Fibroblast of pulmonary artery (primary cell): ENCODE measurements around the gene BEST3.
A peak's percentile ranks its signal among the peaks of the same experiment; 100 is the strongest.

Experiments
- DNase-seq: peaks from one replicate; pipeline ENCODE4 v3.0.0-alpha.2; 2010; ENCODE audit warnings: low read depth
- H3K4me3 ChIP-seq: replicated peaks from 2 replicates; pipeline ENCODE4 v1.5.1; 2011; ENCODE audit warnings: low read depth, mild to moderate bottlenecking, control low read depth, low read length, moderate library complexity
- TF ChIP-seq, protein P1 (sequence below): IDR thresholded peaks from 2 replicates; pipeline ENCODE4 v1.5.1; 2011; ENCODE audit warnings: mild to moderate bottlenecking, control low read depth, low read length, inconsistent platforms; ENCODE audit errors: missing control alignments

The BEST3 gene

GRCh38 chr12:69620921-69621320 is 78.2 kb downstream of the BEST3 start:
- H3K4me3 ChIP-seq, result no peak overlapping the region
- TF ChIP-seq, protein P1, sequence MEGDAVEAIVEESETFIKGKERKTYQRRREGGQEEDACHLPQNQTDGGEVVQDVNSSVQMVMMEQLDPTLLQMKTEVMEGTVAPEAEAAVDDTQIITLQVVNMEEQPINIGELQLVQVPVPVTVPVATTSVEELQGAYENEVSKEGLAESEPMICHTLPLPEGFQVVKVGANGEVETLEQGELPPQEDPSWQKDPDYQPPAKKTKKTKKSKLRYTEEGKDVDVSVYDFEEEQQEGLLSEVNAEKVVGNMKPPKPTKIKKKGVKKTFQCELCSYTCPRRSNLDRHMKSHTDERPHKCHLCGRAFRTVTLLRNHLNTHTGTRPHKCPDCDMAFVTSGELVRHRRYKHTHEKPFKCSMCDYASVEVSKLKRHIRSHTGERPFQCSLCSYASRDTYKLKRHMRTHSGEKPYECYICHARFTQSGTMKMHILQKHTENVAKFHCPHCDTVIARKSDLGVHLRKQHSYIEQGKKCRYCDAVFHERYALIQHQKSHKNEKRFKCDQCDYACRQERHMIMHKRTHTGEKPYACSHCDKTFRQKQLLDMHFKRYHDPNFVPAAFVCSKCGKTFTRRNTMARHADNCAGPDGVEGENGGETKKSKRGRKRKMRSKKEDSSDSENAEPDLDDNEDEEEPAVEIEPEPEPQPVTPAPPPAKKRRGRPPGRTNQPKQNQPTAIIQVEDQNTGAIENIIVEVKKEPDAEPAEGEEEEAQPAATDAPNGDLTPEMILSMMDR, result no peak

DNA sequence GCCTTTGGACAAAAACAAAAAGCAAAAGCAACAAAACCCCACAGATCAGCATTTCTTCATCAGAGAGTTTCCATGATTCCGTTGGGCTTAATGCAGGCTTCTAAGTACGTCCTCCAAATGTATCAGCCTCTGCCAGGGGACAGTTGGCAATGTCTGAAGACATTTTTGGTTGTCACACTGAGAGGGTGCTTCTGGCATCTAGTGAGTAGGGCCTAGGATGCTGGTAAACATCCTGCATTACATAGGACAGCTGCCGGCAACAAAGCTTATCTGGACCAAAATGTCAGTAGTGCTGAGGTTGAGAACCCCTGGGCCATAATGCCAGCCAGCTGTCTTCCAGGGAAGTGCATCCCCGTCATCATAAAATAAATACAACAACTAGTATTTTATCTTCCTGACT is 79.0 kb downstream of the BEST3 start:
- no peak overlapping the region for H3K4me3 ChIP-seq
- no peak for DNase-seq
- TF ChIP-seq, protein P1, result no peak

More at GRCh38 chr12:69620921-69621320, 78.2 kb downstream of the BEST3 start:
- DNase-seq, result no peak

DNA sequence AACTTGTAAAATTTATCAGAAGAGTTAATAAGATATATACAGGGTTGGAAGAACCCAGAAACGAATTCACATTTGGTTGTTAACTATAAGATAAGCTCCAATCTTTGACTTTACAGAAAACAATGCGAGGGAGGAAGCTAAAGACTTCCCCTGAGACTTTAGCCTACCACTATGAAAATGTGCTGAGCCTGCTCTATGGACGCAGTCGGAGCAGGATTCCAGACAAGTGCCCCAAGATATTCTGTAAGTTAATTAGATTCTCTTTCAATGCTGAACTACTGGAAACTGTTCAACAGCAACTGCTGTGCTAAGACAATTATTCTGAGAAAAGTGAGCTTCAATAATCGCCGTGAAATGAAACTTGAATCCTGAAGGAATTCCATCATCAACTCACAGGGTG is 80.1 kb downstream of the BEST3 start:
- DNase-seq, result peak; percentile 35
- TF ChIP-seq, protein P1, result no peak
- H3K4me3 ChIP-seq, result no peak overlapping the region

DNA sequence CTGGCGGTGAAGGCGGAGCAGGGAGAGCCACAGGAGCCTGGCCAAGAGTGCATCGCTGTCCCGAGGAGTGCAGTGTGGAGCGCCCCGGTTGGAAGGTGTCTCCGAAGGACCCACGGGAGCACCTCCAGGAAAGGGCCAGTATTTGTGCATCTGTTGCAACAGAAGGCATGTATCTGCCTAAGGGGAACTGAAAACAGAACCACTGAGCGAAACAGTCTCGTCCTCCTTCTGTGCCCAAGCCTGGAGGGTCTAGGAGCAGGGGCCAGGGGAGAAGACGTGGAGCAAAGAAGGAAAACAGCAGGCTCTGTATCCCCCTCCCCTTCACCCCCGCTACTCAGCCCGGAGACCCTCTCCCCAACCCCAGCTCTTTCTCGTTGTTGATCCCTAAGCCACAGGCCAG is 83.1 kb downstream of the BEST3 start:
- H3K4me3 ChIP-seq, result no peak overlapping the region
- DNase-seq, result no peak
- TF ChIP-seq, protein P1, result no peak

- no peak overlapping the region for H3K4me3 ChIP-seq
- TF ChIP-seq, protein P1, result no peak
- DNase-seq, result no peak
Observed at GRCh38 chr12:69613351-69613750, 85.8 kb downstream of the BEST3 start.

DNA sequence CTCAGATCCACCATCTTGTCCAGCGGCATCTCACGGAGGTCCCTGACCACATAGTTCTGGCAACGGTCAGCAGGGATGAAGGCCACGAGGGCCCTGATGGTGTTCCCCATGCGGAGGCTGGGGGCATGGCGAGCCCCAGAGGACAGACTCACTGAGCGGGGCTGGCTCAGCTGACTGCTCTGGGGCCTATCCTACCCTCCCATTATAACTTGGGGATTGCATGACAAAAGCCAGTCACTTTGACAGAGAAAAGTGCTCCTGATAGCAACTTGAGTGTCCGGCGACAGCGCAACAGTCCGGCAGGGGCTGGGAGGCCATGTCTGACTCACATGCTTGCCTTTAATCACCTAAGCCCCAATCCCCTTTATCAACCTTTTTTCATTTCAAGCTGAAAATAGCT is 88.4 kb downstream of the BEST3 start, which contains the start of gene LRRC10:
LRRC10 (minus strand) TSS at position 179 of the 400 bp plus-strand sequence; CDS start at position 110, 69 bp downstream.
- no peak within 1 kb of the TSS for H3K4me3 ChIP-seq
- no peak for DNase-seq
- TF ChIP-seq, protein P1, result no peak

DNA sequence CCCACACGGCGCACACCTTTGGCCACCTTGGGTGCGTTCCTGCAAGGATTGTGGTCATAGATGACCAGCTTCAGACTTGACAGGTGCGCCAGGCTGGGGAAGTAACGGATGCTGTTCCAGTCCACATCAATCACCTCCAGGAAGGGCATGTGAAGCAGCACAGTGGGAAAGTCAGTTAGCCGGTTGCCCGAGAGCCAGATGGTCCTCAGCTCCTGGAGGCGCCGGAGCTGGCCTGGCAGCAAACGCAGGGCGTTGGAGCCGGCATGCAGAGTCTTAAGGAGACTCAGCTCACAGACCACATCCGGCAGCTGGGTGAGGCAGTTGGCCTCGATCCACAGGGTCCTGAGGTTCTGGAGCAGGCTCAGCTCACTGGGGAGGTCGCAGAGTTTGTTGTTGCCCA is 89.0 kb downstream of the BEST3 start:
- TF ChIP-seq, protein P1, result no peak
- DNase-seq, result no peak
- H3K4me3 ChIP-seq, result no peak overlapping the region
